Cardiac septum (tissue), 1 donor: ENCODE results near the gene POLR3F. TPM values are rescaled to one million over a fixed set of nuclear protein-coding genes. Genes with fewer than 3 reads are reported as not detected.

ENCODE experiments used
- microRNA-seq: library from miRNA; unstranded; fragments of <30 nt; microRNA quantifications from one replicate; pipeline ENCODE4 v1.2.0, GENCODE V29; 2020
- total RNA-seq: library from RNA; stranded (reverse); fragmentation: NEBNext Ultra II Directional; extraction: Animal tissue kit (Norgen Biotek cat#: 25700); gene quantifications from one replicate; pipeline ENCODE4 v1.2.1, GENCODE V29; 2021
- donor health status: DM: no; HTN: no; CAD: no.

POLR3F gene
- total RNA-seq, 1 donor from 2014 or later, result 7.2 TPM

Small RNA genes within 50 kb of the gene (microRNA-seq; reads per million reads assigned to microRNA genes)
- not detected for gene MIR3192

Other genes starting within 250 kb of the POLR3F start
- gene ZNF133, start 178.9 kb upstream of the POLR3F start, total RNA-seq, result 6.0 TPM
- gene DZANK1, start 360 bp upstream of the POLR3F start, total RNA-seq, result 0.38 TPM
- 6.8 TPM for gene RBBP9, start 29.8 kb downstream of the POLR3F start, total RNA-seq
- 15.4 TPM for gene SEC23B, start 40.5 kb downstream of the POLR3F start, total RNA-seq
- gene SMIM26, start 100.0 kb downstream of the POLR3F start, total RNA-seq, result 84.4 TPM
- 14.3 TPM for gene DTD1, start 120.7 kb downstream of the POLR3F start, total RNA-seq